Upper lobe of right lung (tissue), 1 donor: ENCODE results near the gene NCK2. TPM values are rescaled to one million over a fixed set of nuclear protein-coding genes. Genes with fewer than 3 reads are reported as not detected.
A peak's percentile ranks its signal among the peaks of the same experiment; 100 is the strongest.

Experiments used
- ATAC-seq: fragments of 200-7000 bp; cut with Tn5 transposase; one replicate; pipeline ENCODE4 v1.9.1; 2020; ENCODE audit warnings: mild to moderate bottlenecking, moderate library complexity
- DNase-seq: peaks from one replicate; pipeline ENCODE4 v3.0.0-alpha.2; 2020
- H3K27ac ChIP-seq: fragments of 200-600 bp; one replicate; pipeline ENCODE4 v1.8.0; 2022
- H3K27me3 ChIP-seq: fragments of 200-600 bp; one replicate; pipeline ENCODE4 v1.8.0; 2022; ENCODE audit warnings: mild to moderate bottlenecking
- H3K36me3 ChIP-seq: fragments of 200-600 bp; one replicate; pipeline ENCODE4 v1.8.0; 2022
- H3K4me1 ChIP-seq: fragments of 200-600 bp; one replicate; pipeline ENCODE4 v1.8.0; 2022
- H3K4me3 ChIP-seq: fragments of 200-600 bp; one replicate; pipeline ENCODE4 v1.8.0; 2022; ENCODE audit warnings: mild to moderate bottlenecking
- H3K9me3 ChIP-seq: fragments of 200-600 bp; one replicate; pipeline ENCODE4 v1.8.0; 2022
- intact Hi-C: fragments of 100-400 bp; cut with DNase I; formaldehyde crosslinking; loops from one replicate; pipeline ENCODE4 v1.11.0; 2022
- total RNA-seq: library from RNA; stranded (reverse); fragmentation: NEBNext Ultra II Directional; extraction: Animal tissue kit (Norgen Biotek cat#: 25700); gene quantifications from one replicate; pipeline ENCODE4 v1.2.1, GENCODE V29; 2021
- TF ChIP-seq, protein P1 (sequence below): fragments of 200-600 bp; IDR thresholded peaks from one replicate; pipeline ENCODE4 v1.8.0; 2022; ENCODE audit warnings: antibody characterized with exemption
- donor health status: DM: no; HTN: yes; CAD: no; lungs with severe emphysema.

The NCK2 gene
- total RNA-seq, 1 donor from 2014 or later = 49.7 TPM

DNA sequence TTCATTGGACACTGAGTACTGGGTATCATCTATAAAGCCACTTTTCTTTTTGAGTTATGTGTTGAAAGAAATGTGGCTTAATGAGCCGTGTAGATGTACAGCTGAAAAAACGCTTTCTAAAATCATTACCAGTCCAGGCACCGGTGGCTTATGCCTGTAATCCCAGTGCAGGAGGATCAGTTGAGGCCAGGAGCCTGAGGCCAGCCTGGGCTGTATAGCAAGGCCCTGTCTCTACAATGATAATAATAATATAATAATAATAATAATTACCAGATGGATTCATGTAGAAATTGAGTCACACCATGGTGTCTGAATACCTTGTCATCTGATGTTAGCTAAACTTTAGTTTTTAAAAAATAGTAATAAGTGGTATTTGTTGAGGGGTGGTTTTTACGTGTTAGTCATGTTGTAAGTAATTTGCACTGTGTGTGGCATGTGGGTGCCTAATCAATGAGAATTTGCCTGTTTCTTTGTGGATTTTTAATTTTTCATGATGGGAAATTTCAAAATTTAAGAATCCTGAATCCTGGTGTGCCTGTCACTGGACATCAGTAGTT, 30.1 kb downstream of the NCK2 start:
- TF ChIP-seq, protein P1, sequence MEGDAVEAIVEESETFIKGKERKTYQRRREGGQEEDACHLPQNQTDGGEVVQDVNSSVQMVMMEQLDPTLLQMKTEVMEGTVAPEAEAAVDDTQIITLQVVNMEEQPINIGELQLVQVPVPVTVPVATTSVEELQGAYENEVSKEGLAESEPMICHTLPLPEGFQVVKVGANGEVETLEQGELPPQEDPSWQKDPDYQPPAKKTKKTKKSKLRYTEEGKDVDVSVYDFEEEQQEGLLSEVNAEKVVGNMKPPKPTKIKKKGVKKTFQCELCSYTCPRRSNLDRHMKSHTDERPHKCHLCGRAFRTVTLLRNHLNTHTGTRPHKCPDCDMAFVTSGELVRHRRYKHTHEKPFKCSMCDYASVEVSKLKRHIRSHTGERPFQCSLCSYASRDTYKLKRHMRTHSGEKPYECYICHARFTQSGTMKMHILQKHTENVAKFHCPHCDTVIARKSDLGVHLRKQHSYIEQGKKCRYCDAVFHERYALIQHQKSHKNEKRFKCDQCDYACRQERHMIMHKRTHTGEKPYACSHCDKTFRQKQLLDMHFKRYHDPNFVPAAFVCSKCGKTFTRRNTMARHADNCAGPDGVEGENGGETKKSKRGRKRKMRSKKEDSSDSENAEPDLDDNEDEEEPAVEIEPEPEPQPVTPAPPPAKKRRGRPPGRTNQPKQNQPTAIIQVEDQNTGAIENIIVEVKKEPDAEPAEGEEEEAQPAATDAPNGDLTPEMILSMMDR = no peak
- Histone ChIP-seq H3K27ac (no peak overlapping the region), H3K4me3 (no peak overlapping the region), H3K27me3 (no peaks in the 10 kb centered on the region), H3K9me3 (no peaks in the 10 kb centered on the region), H3K4me1 (peaks cover 40% of the 10 kb centered on the region), H3K36me3 (no peaks in the 10 kb centered on the region)
- intact Hi-C loops = no loop called here
- ATAC-seq (no peak), DNase-seq (no peak)

DNA sequence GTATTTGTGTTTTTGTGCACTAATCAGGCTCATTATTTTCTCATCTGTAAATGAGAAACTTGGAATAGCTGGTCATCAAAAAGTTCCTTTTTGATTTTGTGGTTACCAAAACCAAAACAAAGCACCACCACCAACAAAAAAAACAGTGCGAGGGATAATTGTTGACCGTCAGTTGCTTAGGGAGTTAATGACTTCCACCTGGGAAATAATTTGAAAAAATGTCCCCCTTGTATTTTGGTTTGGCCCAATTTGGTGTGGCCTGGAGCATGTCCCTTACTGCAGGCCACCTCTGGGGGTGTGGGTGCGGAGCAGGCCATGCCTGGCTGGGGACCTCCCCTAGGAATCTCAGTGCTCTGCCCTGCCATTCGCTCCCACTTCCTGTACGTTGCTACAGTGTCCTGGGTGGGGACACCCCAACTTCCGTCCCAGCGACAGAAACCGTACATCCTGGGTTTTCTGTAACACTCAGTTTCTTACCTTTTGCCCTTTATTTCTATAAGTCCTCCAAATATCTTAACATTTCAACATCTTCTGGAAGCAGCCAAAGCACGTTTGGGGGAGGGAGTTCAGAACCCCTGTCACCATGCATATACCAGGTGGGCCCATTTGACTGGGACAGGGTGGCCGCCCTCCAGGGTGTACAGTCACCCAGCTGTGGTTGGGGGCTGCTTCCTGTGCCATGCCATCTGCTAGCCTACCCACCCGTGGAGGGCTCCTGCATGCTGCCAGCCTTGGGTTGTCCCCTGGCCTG, 31.3 kb downstream of the NCK2 start:
- no peak for DNase-seq
- H3K9me3 ChIP-seq = no peaks in the 10 kb centered on the region
- peak; percentile 47 for ATAC-seq
- peak overlapping the region; percentile 42 for H3K27ac ChIP-seq
- no peaks in the 10 kb centered on the region for H3K27me3 ChIP-seq
- TF ChIP-seq, protein P1 = no peak
- intact Hi-C loops = no loop called here
- H3K4me3 ChIP-seq = no peak overlapping the region
- H3K4me1 ChIP-seq = peaks cover 46% of the 10 kb centered on the region
- H3K36me3 ChIP-seq = no peaks in the 10 kb centered on the region

DNA sequence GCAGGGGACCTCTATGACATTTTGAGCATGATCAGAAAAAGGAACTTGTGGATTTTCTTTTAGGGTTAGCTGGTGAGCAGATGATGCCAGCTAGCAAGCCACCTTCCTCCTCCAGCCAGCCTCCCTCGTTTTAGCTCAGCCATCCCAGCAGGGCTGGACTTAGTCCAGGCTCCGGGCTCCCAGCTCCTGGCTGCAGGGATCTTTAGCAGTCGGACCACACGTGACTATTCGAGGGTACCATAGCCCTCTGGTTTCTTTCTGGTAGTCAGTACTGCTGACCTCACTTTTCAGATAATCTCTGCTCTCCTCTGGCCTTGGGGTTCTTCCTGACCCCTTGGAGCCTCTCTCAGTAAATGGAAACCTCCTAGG, 31.8 kb downstream of the NCK2 start:
- H3K4me1 ChIP-seq = peaks cover 47% of the 10 kb centered on the region
- DNase-seq (no peak), ATAC-seq (no peak)
- H3K4me3 ChIP-seq = no peak overlapping the region
- intact Hi-C loops = no loop called here
- TF ChIP-seq, protein P1 = no peak
- no peaks in the 10 kb centered on the region for H3K9me3 ChIP-seq
- H3K36me3 ChIP-seq = no peaks in the 10 kb centered on the region
- no peaks in the 10 kb centered on the region for H3K27me3 ChIP-seq
- peak overlapping the region; percentile 42 for H3K27ac ChIP-seq

DNA sequence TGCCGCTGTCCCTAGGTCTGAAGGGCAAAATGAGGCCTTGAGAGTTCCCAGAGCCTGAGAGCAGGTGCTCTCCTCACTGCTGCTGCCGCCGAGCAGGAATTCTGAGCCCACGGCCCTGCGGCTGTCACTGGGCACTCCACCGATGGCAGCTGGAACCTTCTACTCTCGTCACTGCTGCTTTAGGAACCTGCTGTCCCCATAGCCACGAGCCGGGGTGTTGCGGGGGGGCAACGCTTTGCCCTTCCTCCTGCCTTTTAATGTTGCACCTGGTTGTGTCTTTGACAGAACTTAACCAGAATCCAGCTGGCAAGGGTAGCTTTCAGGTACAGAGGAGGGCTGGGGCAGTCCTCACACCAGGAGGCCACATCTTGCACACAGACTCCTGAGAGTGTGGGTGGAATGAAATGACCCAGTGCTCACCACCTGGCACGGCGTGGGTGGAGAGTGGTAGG, 32.3 kb downstream of the NCK2 start:
- ATAC-seq = no peak
- no peaks in the 10 kb centered on the region for H3K36me3 ChIP-seq

DNA sequence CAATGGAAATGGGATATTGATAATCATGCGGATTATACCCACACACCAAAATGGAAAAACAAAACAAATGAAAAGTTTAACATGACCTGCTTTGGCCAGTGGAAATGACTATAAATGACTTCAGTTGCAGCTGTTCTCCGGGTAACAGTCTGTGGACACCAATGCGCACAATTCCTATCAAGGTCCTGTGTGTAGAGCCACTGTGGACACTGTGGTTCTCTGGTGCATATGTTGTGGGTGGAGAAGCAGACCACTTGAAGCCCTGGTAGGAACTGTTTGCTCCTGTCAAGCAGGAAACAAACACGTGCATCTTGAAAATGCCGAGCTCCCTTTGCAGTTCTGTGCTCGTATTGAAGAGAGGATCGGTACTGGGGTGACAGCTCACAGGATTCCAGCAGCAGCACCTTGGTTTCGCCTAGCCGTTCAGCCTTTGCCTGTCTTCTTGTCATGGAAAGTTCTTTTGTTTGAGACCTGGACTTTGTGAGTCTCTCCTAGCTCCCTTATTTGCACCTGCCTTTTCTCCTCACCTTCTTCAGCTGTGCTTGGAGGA, 32.9 kb downstream of the NCK2 start:
- intact Hi-C loops = no loop called here
- DNase-seq (no peak), ATAC-seq (no peak)
- Histone ChIP-seq H3K36me3 (no peaks in the 10 kb centered on the region), H3K9me3 (no peaks in the 10 kb centered on the region), H3K4me1 (peaks cover 48% of the 10 kb centered on the region), H3K27me3 (no peaks in the 10 kb centered on the region), H3K27ac (no peak overlapping the region), H3K4me3 (no peak overlapping the region)
- TF ChIP-seq, protein P1 = no peak

More for the DNA sequence above, 32.3 kb downstream of the NCK2 start:
- H3K27me3 ChIP-seq = no peaks in the 10 kb centered on the region
- no peak overlapping the region for H3K4me3 ChIP-seq
- TF ChIP-seq, protein P1 = no peak
- peak overlapping the region; percentile 42 for H3K27ac ChIP-seq
- H3K9me3 ChIP-seq = no peaks in the 10 kb centered on the region
- intact Hi-C loops = no loop called here
- no peak for DNase-seq
- peaks cover 47% of the 10 kb centered on the region for H3K4me1 ChIP-seq
